Glutamatergic neuron (in vitro differentiated cells): Measurements from ENCODE around the gene OR9G1. TPM values are rescaled to one million over a fixed set of nuclear protein-coding genes. Genes with fewer than 3 reads are reported as not detected.

Experiments used
- DNase-seq: peaks from one replicate; pipeline ENCODE4 v3.0.0; 2022
- H3K27ac Mint-ChIP-seq: one replicate; pipeline ENCODE4 v1.8.0; 2020; ENCODE audit warnings: mild to moderate bottlenecking, mixed read lengths, inconsistent platforms; ENCODE audit not compliant: unreplicated experiment
- H3K27me3 Mint-ChIP-seq: one replicate; pipeline ENCODE4 v1.8.0; 2020; ENCODE audit warnings: mild to moderate bottlenecking, moderate library complexity, mixed read lengths, inconsistent platforms; ENCODE audit not compliant: unreplicated experiment
- H3K36me3 Mint-ChIP-seq: one replicate; pipeline ENCODE4 v1.8.0; 2020; ENCODE audit warnings: mild to moderate bottlenecking, mixed read lengths, inconsistent platforms; ENCODE audit not compliant: unreplicated experiment
- H3K4me1 Mint-ChIP-seq: one replicate; pipeline ENCODE4 v1.8.0; 2020; ENCODE audit warnings: mild to moderate bottlenecking, low read depth, mixed read lengths, inconsistent platforms; ENCODE audit not compliant: unreplicated experiment
- H3K4me3 Mint-ChIP-seq: one replicate; pipeline ENCODE4 v1.8.0; 2020; ENCODE audit warnings: mild to moderate bottlenecking, mixed read lengths, inconsistent platforms; ENCODE audit not compliant: unreplicated experiment
- H3K9me3 Mint-ChIP-seq: one replicate; pipeline ENCODE4 v1.8.0; 2020; ENCODE audit warnings: mild to moderate bottlenecking, moderate library complexity, mixed read lengths, inconsistent platforms; ENCODE audit not compliant: unreplicated experiment
- CTCF ChIP-seq: fragments of 200-600 bp; sonication (generic); IDR thresholded peaks from one replicate; pipeline ENCODE4 v1.5.0; 2021; ENCODE audit not compliant: partially characterized antibody, unreplicated experiment
- total RNA-seq: library from RNA; stranded (reverse); fragmentation: NEBNext Ultra II Directional; extraction: Animal tissue kit (Norgen Biotek cat#: 25700); gene quantifications from one replicate; pipeline ENCODE4 v1.2.1, GENCODE V29; 2021; ENCODE audit not compliant: unreplicated experiment

The OR9G1 gene
- total RNA-seq, 1 donor from 2014 or later, result not detected

- H3K36me3 Mint-ChIP-seq, result no peaks in the 10 kb centered on the region
- DNase-seq, result no peak
- H3K27ac Mint-ChIP-seq, result no peak overlapping the region
- H3K27me3 Mint-ChIP-seq, result no peaks in the 10 kb centered on the region
- no peaks in the 10 kb centered on the region for H3K9me3 Mint-ChIP-seq
- no peak for TF ChIP-seq CTCF
- no peaks in the 10 kb centered on the region for H3K4me1 Mint-ChIP-seq
- H3K4me3 Mint-ChIP-seq, result no peak overlapping the region
These were observed 5.5 kb upstream of the OR9G1 start for GRCh38 chr11:56693428-56693827.

- no peak for TF ChIP-seq CTCF
- H3K4me1 Mint-ChIP-seq, result no peaks in the 10 kb centered on the region
These were observed 1.5 kb downstream of the OR9G1 start for GRCh38 chr11:56700242-56700913.

GRCh38 chr11:56700914-56701485 is 2.1 kb downstream of the OR9G1 start:
- TF ChIP-seq CTCF, result no peak
- Mint-ChIP-seq H3K27ac (no peak overlapping the region), H3K27me3 (peaks cover 3% of the 10 kb centered on the region), H3K4me3 (no peak overlapping the region), H3K36me3 (no peaks in the 10 kb centered on the region), H3K9me3 (no peaks in the 10 kb centered on the region), H3K4me1 (no peaks in the 10 kb centered on the region)
- DNase-seq, result no peak

More at GRCh38 chr11:56700242-56700913, 1.5 kb downstream of the OR9G1 start:
- Mint-ChIP-seq H3K4me3 (no peak overlapping the region), H3K36me3 (no peaks in the 10 kb centered on the region), H3K27ac (no peak overlapping the region), H3K27me3 (peaks cover 3% of the 10 kb centered on the region), H3K9me3 (no peaks in the 10 kb centered on the region)
- DNase-seq, result no peak

GRCh38 chr11:56705784-56706396 is 7.0 kb downstream of the OR9G1 start:
- no peaks in the 10 kb centered on the region for H3K4me1 Mint-ChIP-seq

More at GRCh38 chr11:56705784-56706396, 7.0 kb downstream of the OR9G1 start:
- H3K27me3 Mint-ChIP-seq, result peaks cover 1% of the 10 kb centered on the region
- no peaks in the 10 kb centered on the region for H3K9me3 Mint-ChIP-seq
- no peak for TF ChIP-seq CTCF
- no peak overlapping the region for H3K27ac Mint-ChIP-seq
- DNase-seq, result no peak
- H3K36me3 Mint-ChIP-seq, result no peaks in the 10 kb centered on the region
- H3K4me3 Mint-ChIP-seq, result no peak overlapping the region
